ENCODE data around the gene IGSF11.
A peak's percentile ranks its signal among the peaks of the same experiment; 100 is the strongest.
"Not testable (repeated sequence)": the region's sequence is repeated elsewhere in the genome, so short reads cannot be mapped to it uniquely, and the experiment has no call there.

The IGSF11 gene
- 0.47 to 0.62 reads per million in 2 donors for total RNA-seq

DNA sequence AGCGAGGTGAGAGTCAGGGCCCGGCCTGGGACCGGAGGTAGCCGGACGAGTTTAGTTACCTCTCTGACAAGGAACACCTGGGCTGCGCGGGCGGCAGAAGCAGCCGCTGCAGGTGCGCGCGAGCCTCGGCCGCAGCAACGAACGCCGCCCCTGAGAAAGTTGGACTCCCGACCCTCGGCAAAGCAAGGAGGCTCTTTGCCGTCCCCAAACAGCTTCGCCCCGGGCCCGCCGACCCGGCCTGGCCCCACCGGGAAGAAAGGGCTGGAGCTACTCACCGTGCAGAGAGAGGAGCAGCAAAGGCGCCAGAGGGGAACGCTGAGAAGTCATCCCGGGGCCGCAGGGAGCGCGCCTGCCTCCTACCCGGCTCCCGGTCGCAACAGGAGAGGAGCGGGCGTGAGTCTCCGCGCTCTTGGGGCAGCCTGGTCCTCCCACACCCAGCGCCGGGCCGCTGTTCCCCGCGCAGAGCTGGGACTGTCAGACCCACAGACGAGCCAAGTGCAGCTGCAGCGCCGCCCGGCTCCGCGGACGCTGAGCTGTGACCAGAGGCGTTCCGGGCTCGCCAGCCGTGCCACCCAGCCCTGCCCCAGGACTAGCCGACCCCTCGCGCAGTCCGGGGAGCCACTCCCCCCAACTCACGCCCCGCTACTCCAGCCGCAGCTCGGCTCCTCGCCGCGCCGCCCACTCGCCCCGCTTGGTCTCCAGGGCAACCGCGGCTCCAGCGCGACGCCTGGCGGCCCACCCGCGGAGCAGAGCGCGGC is at the start of gene IGSF11:
Gene IGSF11 (minus strand): TSS at position 591 of the 758 bp plus-strand sequence. CDS start 264 bp downstream, at position 327.
- peak; percentile 23 to 63 (median 47) for DNase-seq

- DNase-seq: no peak
Measured at GRCh38 chr3:119080364-119080763, 45.7 kb upstream of the IGSF11 start.

DNA sequence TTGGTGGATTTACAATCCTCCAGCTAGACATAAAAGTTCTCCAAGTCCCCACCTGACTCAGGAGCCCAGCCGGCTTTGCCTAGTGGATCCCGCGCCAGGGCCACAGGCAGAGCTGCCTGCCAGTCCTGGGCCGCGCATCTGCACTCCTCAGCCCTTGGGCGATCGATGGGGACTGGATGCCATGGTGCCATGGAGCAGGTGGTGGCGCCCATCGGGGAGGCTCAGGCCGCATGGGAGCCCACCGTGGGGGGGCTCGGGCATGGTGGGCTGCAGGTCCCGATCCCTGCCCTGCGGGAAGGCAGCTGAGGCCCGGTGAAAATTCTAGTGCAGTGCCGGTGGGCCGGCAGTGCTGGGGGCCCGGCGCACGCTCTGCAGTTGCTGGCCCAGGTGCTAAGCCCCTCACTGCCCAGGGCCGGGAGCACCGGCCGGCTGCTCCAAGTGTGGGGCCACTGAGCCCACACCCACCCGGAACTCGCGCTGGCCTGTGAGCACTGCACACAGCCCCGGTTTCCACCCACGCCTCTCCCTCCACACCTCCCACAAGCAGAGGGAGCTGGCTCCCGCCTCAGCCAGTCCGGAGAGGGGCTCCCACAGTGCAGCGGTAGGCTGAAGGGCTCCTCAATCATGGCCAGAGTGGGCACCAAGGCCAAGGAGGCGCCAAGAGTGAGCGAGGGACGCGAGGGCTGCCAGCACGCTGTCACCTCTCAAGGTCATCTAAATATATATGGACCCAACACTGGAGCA is 38.8 kb upstream of the IGSF11 start:
- DNase-seq: no peak

GRCh38 chr3:119072451-119072850 is 37.8 kb upstream of the IGSF11 start:
- DNase-seq: not testable (repeated sequence)

- DNase-seq: no peak
Measured at GRCh38 chr3:119069725-119070124, 35.1 kb upstream of the IGSF11 start.

DNA sequence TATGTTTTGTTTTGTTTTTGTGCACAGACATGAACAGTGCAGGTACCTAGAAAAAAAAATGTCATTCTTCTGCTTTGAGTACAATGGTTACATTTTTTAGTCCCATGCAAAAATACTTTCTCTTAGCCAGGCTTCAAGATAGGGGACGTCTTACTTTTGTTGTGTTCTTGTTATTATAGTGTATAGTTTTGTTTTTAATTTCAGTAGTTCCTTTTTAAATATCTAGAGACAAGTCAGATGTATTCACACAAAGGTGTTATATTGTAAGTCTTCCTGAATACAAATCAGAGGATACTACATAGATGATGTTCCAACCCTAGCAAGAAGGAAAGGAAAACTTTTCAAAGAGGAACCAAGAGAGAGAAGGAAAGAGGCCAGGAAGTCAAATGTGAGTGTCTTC is 28.8 kb upstream of the IGSF11 start:
- DNase-seq: no peak

- no peak for DNase-seq
Measured at GRCh38 chr3:119062892-119063291, 28.2 kb upstream of the IGSF11 start.

GRCh38 chr3:119044593-119044992 is 9.9 kb upstream of the IGSF11 start:
- DNase-seq: no peak

GRCh38 chr3:119042162-119042561 is 7.5 kb upstream of the IGSF11 start:
- DNase-seq: no peak

DNA sequence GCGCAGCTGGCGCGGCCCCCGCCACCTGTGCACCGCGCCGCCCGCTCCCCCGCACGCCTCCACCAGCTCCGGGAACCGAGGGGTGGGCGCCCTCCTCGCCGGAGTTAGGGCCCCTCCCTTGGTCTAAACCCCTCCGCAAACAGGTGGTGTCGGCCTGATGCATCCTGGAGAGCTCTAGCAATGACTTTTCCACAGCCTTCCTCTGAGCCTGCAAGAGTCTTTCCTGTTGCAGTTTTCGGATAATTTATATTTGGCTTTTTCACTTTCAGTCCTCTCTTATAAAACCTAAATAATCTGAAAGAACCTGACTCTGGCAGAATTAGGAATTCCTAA is 334 bp upstream of the IGSF11 start:
- no peak for DNase-seq

DNA sequence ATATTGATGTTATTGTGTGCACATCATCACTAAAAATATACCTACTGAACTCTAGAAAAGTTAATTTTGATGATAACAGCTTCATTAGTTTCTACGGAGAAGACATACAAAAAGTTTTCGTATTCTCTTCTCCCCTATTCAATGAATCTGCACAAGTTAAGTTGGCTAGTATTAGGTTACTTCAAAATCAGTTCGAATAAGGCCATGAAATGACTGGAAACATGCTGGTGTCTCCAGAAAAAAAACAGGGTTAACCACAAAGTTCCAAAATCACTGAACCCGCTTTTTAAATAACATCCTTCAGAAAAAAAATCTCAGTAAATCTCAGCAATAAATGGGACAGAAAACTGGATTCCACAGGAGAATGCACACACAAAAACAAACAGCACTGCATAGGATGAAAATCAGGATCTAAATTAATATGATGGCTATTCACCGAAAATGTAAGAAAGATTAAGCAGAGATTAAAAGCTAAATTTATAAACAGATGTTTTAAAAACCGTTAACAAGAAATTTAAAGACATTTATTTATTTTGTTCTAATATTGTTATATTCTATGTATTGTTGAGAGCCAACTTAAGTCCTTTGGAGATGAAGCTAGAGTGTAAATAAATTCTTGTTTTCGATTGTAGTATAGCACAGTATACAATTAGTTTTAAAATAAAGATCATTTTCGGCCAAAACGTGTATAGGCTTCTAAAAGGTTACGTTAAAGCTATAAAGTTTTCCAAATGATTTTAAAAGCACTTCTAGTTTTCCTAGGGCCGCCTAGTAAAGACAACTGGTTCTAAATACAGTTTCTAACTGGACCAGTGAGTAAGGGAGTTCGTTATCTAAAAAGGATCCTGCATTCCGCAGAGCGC is 1.0 kb downstream of the IGSF11 start:
- no peak for DNase-seq

- DNase-seq: no peak
Measured at GRCh38 chr3:119025171-119025795, 9.4 kb downstream of the IGSF11 start.

DNA sequence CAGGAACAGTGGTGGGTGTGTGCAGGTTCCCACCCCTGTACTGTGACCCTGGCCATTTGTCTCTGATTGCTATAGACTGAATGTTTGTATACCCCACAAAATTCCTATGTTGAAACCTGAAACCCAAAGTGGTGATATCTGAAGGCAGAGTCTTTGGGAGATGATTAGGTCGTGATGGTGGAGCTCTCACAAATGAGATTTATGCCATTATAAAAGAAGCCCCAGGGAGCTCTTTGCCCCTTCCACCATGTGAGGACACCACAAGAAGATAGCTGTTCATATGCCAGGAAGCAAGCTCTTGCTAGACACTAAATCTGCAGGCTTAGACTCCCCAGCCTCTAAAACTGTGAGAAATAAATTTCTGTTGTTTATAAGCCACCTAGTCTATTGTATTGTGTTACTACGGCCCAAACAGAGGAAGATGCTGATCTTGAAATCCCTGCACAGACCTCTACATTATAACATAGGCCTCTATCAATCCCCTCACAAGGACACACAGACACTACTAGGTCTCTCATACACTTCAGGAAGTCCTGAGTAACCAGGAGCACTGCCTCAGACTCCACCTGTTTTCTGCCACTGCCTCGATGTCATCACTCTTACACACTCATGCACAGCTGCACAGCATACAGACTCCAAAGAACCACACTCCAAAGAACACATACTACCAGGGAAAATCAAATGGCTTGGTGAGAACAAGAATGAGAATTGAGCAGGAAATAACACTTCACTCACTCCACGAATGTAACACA is 14.7 kb downstream of the IGSF11 start:
- DNase-seq: no peak

GRCh38 chr3:119018690-119019463 is 15.8 kb downstream of the IGSF11 start:
- DNase-seq: no peak

DNA sequence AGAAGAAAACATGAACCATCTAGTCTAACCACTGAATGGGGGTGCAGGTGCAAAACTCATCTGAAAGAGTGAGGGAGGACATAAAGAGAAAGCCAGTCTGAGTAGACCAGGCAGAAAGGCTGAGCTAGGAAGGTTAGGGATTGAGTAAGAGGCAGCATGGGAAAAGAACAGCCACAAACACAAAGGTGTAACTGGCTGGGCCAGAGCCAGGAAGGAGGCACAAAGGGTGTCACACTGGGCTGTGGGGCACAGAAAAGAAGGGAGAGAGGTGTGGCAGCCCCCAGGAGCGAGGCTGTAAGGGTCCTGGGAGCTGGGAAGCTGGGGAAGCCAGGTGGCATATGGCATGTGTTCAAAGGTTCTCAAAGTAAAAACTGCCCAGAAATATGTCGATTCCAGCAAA is 18.7 kb downstream of the IGSF11 start:
- no peak for DNase-seq

GRCh38 chr3:119013951-119014350 is 20.7 kb downstream of the IGSF11 start:
- DNase-seq: no peak

DNA sequence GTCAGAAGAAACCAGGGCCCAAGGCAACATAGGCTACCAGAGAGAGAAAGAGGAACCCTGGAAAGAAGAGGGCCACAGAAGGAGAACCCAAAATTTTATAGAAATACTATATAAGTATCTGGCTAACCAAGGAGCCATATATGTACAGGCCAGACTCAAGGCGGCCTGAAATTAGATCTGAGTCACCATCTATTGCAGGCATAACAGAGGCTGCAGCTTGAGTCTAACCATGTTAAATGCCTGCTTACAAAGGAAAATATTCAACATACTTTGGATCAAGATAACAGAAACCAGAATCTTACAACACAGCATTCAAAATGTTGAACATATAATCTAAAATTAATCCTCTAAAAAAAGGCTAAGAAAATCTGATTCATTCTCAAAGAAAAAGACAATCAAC is 23.1 kb downstream of the IGSF11 start:
- DNase-seq: no peak

GRCh38 chr3:118997190-118997589 is 37.5 kb downstream of the IGSF11 start:
- no peak for DNase-seq

DNA sequence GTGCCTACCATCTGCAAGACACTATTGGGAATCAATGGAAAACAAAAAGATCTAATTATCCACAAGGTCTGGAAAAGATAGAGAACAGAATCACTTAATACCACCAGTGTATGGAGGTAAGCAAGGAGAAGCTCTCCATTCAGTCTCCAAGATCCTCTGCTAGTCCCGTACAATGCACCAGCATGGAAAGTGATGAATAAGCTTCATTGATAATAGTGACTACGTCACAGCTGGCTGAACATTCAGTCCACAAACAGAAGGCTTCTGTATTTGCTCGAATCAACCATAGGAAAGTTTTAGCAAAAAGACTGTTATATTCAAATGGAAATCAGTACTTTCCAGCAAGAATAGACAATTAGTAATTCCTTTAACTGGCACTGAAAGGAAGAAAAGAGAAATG is 42.9 kb downstream of the IGSF11 start:
- no peak for DNase-seq

DNA sequence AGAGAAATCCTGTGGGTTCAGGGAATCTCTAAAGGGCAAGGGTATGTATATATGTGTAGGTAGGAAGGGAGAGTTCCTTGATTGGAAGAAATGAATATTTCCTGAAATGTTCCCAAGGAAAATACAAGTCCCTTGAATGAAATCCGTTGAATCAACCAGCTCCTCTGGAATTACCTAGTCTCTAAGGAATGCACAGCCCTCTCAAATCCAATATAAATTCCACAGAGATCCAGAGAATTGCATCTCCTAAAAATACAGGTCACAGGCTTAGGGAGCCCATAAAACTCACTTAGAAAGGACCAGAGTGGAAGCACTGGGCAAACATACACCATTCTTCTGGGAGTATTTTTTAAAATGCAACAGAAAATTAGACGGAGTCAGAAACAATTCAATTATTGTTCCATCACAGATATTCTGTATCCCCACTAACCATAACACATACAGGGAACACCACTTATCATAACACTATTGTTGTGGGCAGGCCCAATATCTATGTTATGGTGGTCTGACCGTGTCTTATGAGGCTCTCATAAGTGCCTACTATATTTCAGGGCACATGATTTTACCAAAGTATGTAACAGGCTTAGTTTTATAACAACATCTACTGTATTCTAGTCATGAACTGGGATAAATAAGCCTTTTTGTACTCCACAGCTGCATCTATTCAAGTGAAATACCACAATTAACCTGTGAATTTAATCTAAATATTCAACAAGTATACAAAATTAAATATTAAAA is 43.7 kb downstream of the IGSF11 start:
- no peak for DNase-seq
